HG03457 (cell line): Measurements from ENCODE around the gene SLC9A3.
A peak's percentile ranks its signal among the peaks of the same experiment; 100 is the strongest.

Source experiments
- ATAC-seq: cut with Tn5 transposase; IDR thresholded peaks from one replicate; pipeline ENCODE4 v1.9.1; 2021; ENCODE audit warnings: moderate number of reproducible peaks; ENCODE audit not compliant: unreplicated experiment

Gene SLC9A3

GRCh38 chr5:448061-448765 is 76.0 kb downstream of the SLC9A3 start:
- no peak for ATAC-seq

GRCh38 chr5:447501-447900 is 76.7 kb downstream of the SLC9A3 start:
- ATAC-seq, result no peak

- ATAC-seq, result no peak
These were observed 77.4 kb downstream of the SLC9A3 start for GRCh38 chr5:446883-447263.

- ATAC-seq, result no peak
These were observed 78.0 kb downstream of the SLC9A3 start for GRCh38 chr5:446066-446882.

- ATAC-seq, result no peak
These were observed 78.7 kb downstream of the SLC9A3 start for GRCh38 chr5:445591-445990.

- ATAC-seq, result no peak
These were observed 80.0 kb downstream of the SLC9A3 start for GRCh38 chr5:444226-444625.

GRCh38 chr5:443239-444151 is 80.8 kb downstream of the SLC9A3 start:
- no peak for ATAC-seq

- ATAC-seq, result peak; percentile 79
These were observed 81.7 kb downstream of the SLC9A3 start, which contains the start of gene EXOC3 for GRCh38 chr5:442335-443238. TSS of gene EXOC3 (plus strand) at chr5:443176. CDS start at chr5:446206, 3,030 bp downstream.

- ATAC-seq, result no peak
These were observed 82.3 kb downstream of the SLC9A3 start for GRCh38 chr5:441996-442334.

- ATAC-seq, result no peak
These were observed 83.6 kb downstream of the SLC9A3 start for GRCh38 chr5:440401-441201.

GRCh38 chr5:439636-440035 is 84.6 kb downstream of the SLC9A3 start:
- no peak for ATAC-seq

GRCh38 chr5:439181-439580 is 85.1 kb downstream of the SLC9A3 start:
- ATAC-seq, result no peak

GRCh38 chr5:438481-438981 is 85.7 kb downstream of the SLC9A3 start:
- no peak for ATAC-seq

GRCh38 chr5:437281-437771 is 86.9 kb downstream of the SLC9A3 start:
- no peak for ATAC-seq

GRCh38 chr5:436641-436975 is 87.6 kb downstream of the SLC9A3 start:
- ATAC-seq, result no peak

- ATAC-seq, result no peak
These were observed 88.1 kb downstream of the SLC9A3 start for GRCh38 chr5:435961-436640.

- ATAC-seq, result no peak
These were observed 89.0 kb downstream of the SLC9A3 start for GRCh38 chr5:435156-435790.

- no peak for ATAC-seq
These were observed 89.7 kb downstream of the SLC9A3 start for GRCh38 chr5:434443-435146.
